BJ (cell line): ENCODE results near the gene VASP. TPM values are rescaled to one million over a fixed set of nuclear protein-coding genes. Genes with fewer than 3 reads are reported as not detected.

Source experiments
- CTCF ChIA-PET: fragments of 350-600 bp; formaldehyde crosslinking; extraction: SDS; loops from one replicate; lab custom pipeline; 2021; ENCODE audit warnings: antibody characterized with exemption, inconsistent platforms; lab: Yijun Ruan, JAX
- POLR2A ChIA-PET: fragments of 300-600 bp; sonication (Branson Sonifier 250); formaldehyde crosslinking; extraction: SDS; loops from one replicate; lab custom pipeline; 2021; ENCODE audit warnings: antibody characterized with exemption; lab: Charles Lee
- DNase-seq: peaks from one replicate; pipeline ENCODE4 v3.0.0-alpha.2; 2011; ENCODE audit warnings: low read depth
- H3K27me3 ChIP-seq: 2 replicates; pipeline ENCODE4 v1.6.0; 2011; ENCODE audit warnings: low read length; ENCODE audit not compliant: control insufficient read depth, insufficient read depth
- H3K36me3 ChIP-seq: 2 replicates; pipeline ENCODE4 v1.5.1; 2011; ENCODE audit warnings: low read length; ENCODE audit not compliant: control insufficient read depth, insufficient read depth
- H3K4me3 ChIP-seq: 2 replicates; pipeline ENCODE4 v1.5.1; 2011; ENCODE audit warnings: low read depth, mild to moderate bottlenecking, control low read depth, low read length
- polyA plus RNA-seq: library from polyadenylated mRNA; depleted of rRNA; stranded (reverse); fragments of >200 nt; gene quantifications from 2 replicates; pipeline ENCODE4 v1.2.3, GENCODE V29; 2011
- TF ChIP-seq, protein P1 (sequence below): IDR thresholded peaks from 2 replicates; pipeline ENCODE4 v1.5.1; 2011; ENCODE audit warnings: low read depth, mild to moderate bottlenecking, control low read depth, inconsistent platforms, low read length, moderate library complexity; ENCODE audit not compliant: insufficient read depth

Gene VASP
- polyA plus RNA-seq, 1 experiment, result 117 TPM

- ChIA-PET CTCF (interaction anchor here (0.5 to 2.5 kb wide), 10 partner anchors 9 to 119 kb away, joined by 3 to 14 read pairs (median 6); no protein-coding TSS in a partner anchor), POLR2A (interaction anchor here (0.6 kb wide), 1 partner anchor 23 kb away, joined by 3 read pairs; no protein-coding TSS in a partner anchor)
- no peak overlapping the region for H3K4me3 ChIP-seq
- DNase-seq, result no peak
- H3K27me3 ChIP-seq, result no peaks in the 10 kb centered on the region
- TF ChIP-seq, protein P1, sequence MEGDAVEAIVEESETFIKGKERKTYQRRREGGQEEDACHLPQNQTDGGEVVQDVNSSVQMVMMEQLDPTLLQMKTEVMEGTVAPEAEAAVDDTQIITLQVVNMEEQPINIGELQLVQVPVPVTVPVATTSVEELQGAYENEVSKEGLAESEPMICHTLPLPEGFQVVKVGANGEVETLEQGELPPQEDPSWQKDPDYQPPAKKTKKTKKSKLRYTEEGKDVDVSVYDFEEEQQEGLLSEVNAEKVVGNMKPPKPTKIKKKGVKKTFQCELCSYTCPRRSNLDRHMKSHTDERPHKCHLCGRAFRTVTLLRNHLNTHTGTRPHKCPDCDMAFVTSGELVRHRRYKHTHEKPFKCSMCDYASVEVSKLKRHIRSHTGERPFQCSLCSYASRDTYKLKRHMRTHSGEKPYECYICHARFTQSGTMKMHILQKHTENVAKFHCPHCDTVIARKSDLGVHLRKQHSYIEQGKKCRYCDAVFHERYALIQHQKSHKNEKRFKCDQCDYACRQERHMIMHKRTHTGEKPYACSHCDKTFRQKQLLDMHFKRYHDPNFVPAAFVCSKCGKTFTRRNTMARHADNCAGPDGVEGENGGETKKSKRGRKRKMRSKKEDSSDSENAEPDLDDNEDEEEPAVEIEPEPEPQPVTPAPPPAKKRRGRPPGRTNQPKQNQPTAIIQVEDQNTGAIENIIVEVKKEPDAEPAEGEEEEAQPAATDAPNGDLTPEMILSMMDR, result peak; percentile 76
- no peaks in the 10 kb centered on the region for H3K36me3 ChIP-seq
Observed at GRCh38 chr19:45558399-45558878, 51.2 kb downstream of the VASP start.

DNA sequence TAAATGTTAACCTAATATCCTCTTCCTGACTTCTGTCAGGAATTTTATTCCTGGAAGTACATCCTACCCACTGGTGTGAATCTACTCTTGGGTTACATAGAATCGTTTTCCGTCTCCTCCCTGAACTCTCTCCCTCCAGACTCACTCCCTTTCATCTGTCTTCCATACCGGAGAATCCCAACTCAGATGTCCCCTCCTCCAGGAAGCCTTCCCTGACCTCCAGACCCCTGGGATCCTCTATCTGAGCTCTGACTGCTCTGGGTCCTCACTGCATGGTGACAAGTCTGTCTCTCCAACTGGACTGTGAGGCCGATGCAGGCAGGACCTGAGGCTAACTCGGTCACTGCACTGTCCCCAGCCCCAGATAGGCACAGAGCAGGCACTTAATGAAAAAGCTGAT, 52.8 kb downstream of the VASP start:
- Histone ChIP-seq H3K4me3 (no peak overlapping the region), H3K36me3 (no peaks in the 10 kb centered on the region), H3K27me3 (no peaks in the 10 kb centered on the region)
- ChIA-PET POLR2A (no interaction called here), CTCF (interaction anchor here (0.6 to 1.3 kb wide), 5 partner anchors 15 to 121 kb away, joined by 3 to 4 read pairs (median 4); no protein-coding TSS in a partner anchor)
- TF ChIP-seq, protein P1, result no peak
- DNase-seq, result no peak

GRCh38 chr19:45560686-45561085, 53.4 kb downstream of the VASP start:
- ChIA-PET POLR2A (no interaction called here), CTCF (interaction anchor here (1.1 to 1.3 kb wide), 3 partner anchors 40 to 121 kb away, joined by 3 to 4 read pairs (median 4); no protein-coding TSS in a partner anchor)

GRCh38 chr19:45564131-45564780, 57.0 kb downstream of the VASP start:
- POLR2A ChIA-PET, result no interaction called here
- CTCF ChIA-PET, result interaction anchor here (1.2 kb wide), 1 partner anchor 78 kb away, joined by 5 read pairs; no protein-coding TSS in a partner anchor
- Histone ChIP-seq H3K4me3 (no peak overlapping the region), H3K36me3 (no peaks in the 10 kb centered on the region), H3K27me3 (no peaks in the 10 kb centered on the region)
- DNase-seq, result no peak
- TF ChIP-seq, protein P1, result no peak

More at GRCh38 chr19:45560686-45561085, 53.4 kb downstream of the VASP start:
- no peak for DNase-seq
- H3K27me3 ChIP-seq, result no peaks in the 10 kb centered on the region
- TF ChIP-seq, protein P1, result no peak
- H3K4me3 ChIP-seq, result no peak overlapping the region
- no peaks in the 10 kb centered on the region for H3K36me3 ChIP-seq

GRCh38 chr19:45567609-45568008, 60.3 kb downstream of the VASP start:
- POLR2A ChIA-PET, result interaction anchor here (0.6 kb wide), 1 partner anchor 43 kb away, joined by 4 read pairs; no protein-coding TSS in a partner anchor
- no peak overlapping the region for H3K4me3 ChIP-seq
- TF ChIP-seq, protein P1, result no peak
- CTCF ChIA-PET, result interaction anchor here (0.8 to 3.1 kb wide), 3 partner anchors 10 to 82 kb away, joined by 3 to 14 read pairs (median 3); no protein-coding TSS in a partner anchor
- H3K36me3 ChIP-seq, result no peaks in the 10 kb centered on the region
- no peaks in the 10 kb centered on the region for H3K27me3 ChIP-seq
- no peak for DNase-seq
